DMS53 treated with DMSO at 0.1 percent for 48 hours (cell line): ENCODE results near the gene GHDC.
A peak's percentile ranks its signal among the peaks of the same experiment; 100 is the strongest.
"Not testable (repeated sequence)": the region's sequence is repeated elsewhere in the genome, so short reads cannot be mapped to it uniquely, and the experiment has no call there.

ENCODE experiments used
- DNase-seq: peaks from one replicate; lab custom pipeline; 2025; ENCODE audit not compliant: unreplicated experiment; lab: John Stamatoyannopoulos, UW

Gene GHDC

GRCh38 chr17:42203354-42203753 is 9.1 kb upstream of the GHDC start:
- DNase-seq, result no peak

- DNase-seq, result no peak
Observed at GRCh38 chr17:42202696-42203095, 8.4 kb upstream of the GHDC start.

GRCh38 chr17:42202159-42202558 is 7.9 kb upstream of the GHDC start:
- no peak for DNase-seq

GRCh38 chr17:42201458-42201772 is 7.1 kb upstream of the GHDC start:
- DNase-seq, result no peak

GRCh38 chr17:42200706-42201457 is 6.6 kb upstream of the GHDC start:
- DNase-seq, result no peak

- no peak for DNase-seq
Observed at GRCh38 chr17:42199416-42200011, 5.2 kb upstream of the GHDC start.

- no peak for DNase-seq
Observed at GRCh38 chr17:42198897-42199296, 4.6 kb upstream of the GHDC start.

GRCh38 chr17:42197564-42198156 is 3.4 kb upstream of the GHDC start:
- no peak for DNase-seq

- no peak for DNase-seq
Observed at GRCh38 chr17:42193216-42193968, 902 bp downstream of the GHDC start.

- no peak for DNase-seq
Observed at GRCh38 chr17:42192189-42193126, 1.8 kb downstream of the GHDC start.

- DNase-seq, result no peak
Observed at GRCh38 chr17:42191275-42191608, 3.1 kb downstream of the GHDC start.

GRCh38 chr17:42190491-42191274 is 3.6 kb downstream of the GHDC start:
- DNase-seq, result no peak

GRCh38 chr17:42189651-42189965 is 4.7 kb downstream of the GHDC start:
- DNase-seq, result no peak

GRCh38 chr17:42188749-42189650 is 5.3 kb downstream of the GHDC start:
- no peak for DNase-seq

GRCh38 chr17:42187833-42188232 is 6.5 kb downstream of the GHDC start:
- no peak for DNase-seq

GRCh38 chr17:42186191-42186590 is 8.1 kb downstream of the GHDC start:
- not testable (repeated sequence) for DNase-seq

- no peak for DNase-seq
Observed at GRCh38 chr17:42185621-42185930, 8.7 kb downstream of the GHDC start.

- peak; percentile 54 for DNase-seq
Observed at GRCh38 chr17:42184713-42185620, 9.3 kb downstream of the GHDC start, which contains the start of gene HCRT. Gene HCRT, minus strand, starts transcription at chr17:42185452. Its CDS starts 87 bp downstream, at chr17:42185365.
